ENCODE data around the gene MEI1. TPM values are rescaled to one million over a fixed set of nuclear protein-coding genes. Genes with fewer than 3 reads are reported as not detected.

Gene MEI1
- total and polyA plus RNA-seq, 4 donors: 0.33 to 1.3 (median 0.72) TPM

- no peak for TF ChIP-seq EGR1 (IDR thresholded peaks at IDR 0.05; ENCODE audit: low read depth in 2 of 2)
Measured at GRCh38 chr22:41775338-41775737, 76.0 kb downstream of the MEI1 start (continued).

GRCh38 chr22:41775976-41776375 is 76.7 kb downstream of the MEI1 start:
- WGBS: 68% methylated on average over 4 of the region's 4 CpGs
- no peak overlapping the region for H3K9ac ChIP-seq (ENCODE audit: low read depth in 1 of 2, low read length in 2 of 2)

GRCh38 chr22:41776381-41776780 is 77.1 kb downstream of the MEI1 start:
- Histone ChIP-seq H3K9me3 (ENCODE audit: control insufficient read depth in 4 of 4, low read length in 3 of 4) (no peaks in the 10 kb centered on the region), H3K9ac (ENCODE audit: low read depth in 1 of 2, low read length in 2 of 2) (no peak overlapping the region), H3K27me3 (ENCODE audit: control insufficient read depth in 4 of 4, insufficient read depth in 4 of 4, low read length in 3 of 4) (no peaks in the 10 kb centered on the region), H3K36me3 (ENCODE audit: control insufficient read depth in 4 of 4, insufficient read depth in 3 of 4, low read depth in 1 of 4, low read length in 3 of 4) (no peaks in the 10 kb centered on the region), H3K27ac (ENCODE audit: low read depth in 1 of 2, low read length in 2 of 2) (no peak overlapping the region), H3K4me3 (ENCODE audit: low read depth in 1 of 3, low read length in 3 of 3) (no peak overlapping the region), H3K4me1 (ENCODE audit: control insufficient read depth in 4 of 4, insufficient read depth in 4 of 4, low read length in 3 of 4) (no peaks in the 10 kb centered on the region)
- no peak for DNase-seq (ENCODE audit: low spot score)
- WGBS: 93% methylated on average over 3 of the region's 3 CpGs
- TF ChIP-seq YY1 (IDR thresholded peaks at IDR 0.05) (no peak), EGR1 (IDR thresholded peaks at IDR 0.05; ENCODE audit: low read depth in 2 of 2) (no peak), ZBTB33 (IDR thresholded peaks at IDR 0.05) (no peak), SP1 (IDR thresholded peaks at IDR 0.05) (no peak), MAX (IDR thresholded peaks at IDR 0.05) (no peak), CTCF (IDR thresholded peaks at IDR 0.05; ENCODE audit: low read depth, low read length, missing input control) (no peak), ATF3 (IDR thresholded peaks at IDR 0.05) (no peak), FOXA1 (IDR thresholded peaks at IDR 0.05) (no peak), RAD21 (IDR thresholded peaks at IDR 0.05) (no peak), TAF1 (conservative IDR thresholded peaks at IDR 0.05) (no peak)

More at GRCh38 chr22:41775976-41776375, 76.7 kb downstream of the MEI1 start:
- Histone ChIP-seq H3K9me3 (ENCODE audit: control insufficient read depth in 4 of 4, low read length in 3 of 4) (no peaks in the 10 kb centered on the region), H3K4me3 (ENCODE audit: low read depth in 1 of 3, low read length in 3 of 3) (no peak overlapping the region), H3K27ac (ENCODE audit: low read depth in 1 of 2, low read length in 2 of 2) (no peak overlapping the region), H3K4me1 (ENCODE audit: control insufficient read depth in 4 of 4, insufficient read depth in 4 of 4, low read length in 3 of 4) (no peaks in the 10 kb centered on the region), H3K27me3 (ENCODE audit: control insufficient read depth in 4 of 4, insufficient read depth in 4 of 4, low read length in 3 of 4) (no peaks in the 10 kb centered on the region), H3K36me3 (ENCODE audit: control insufficient read depth in 4 of 4, insufficient read depth in 3 of 4, low read depth in 1 of 4, low read length in 3 of 4) (no peaks in the 10 kb centered on the region)
- TF ChIP-seq SP1 (IDR thresholded peaks at IDR 0.05) (no peak), HNF4G (IDR thresholded peaks at IDR 0.05) (no peak), MAX (IDR thresholded peaks at IDR 0.05) (no peak), CTCF (IDR thresholded peaks at IDR 0.05; ENCODE audit: low read depth, low read length, missing input control) (no peak), RXRA (IDR thresholded peaks at IDR 0.05) (no peak), ATF3 (IDR thresholded peaks at IDR 0.05) (no peak), EGR1 (IDR thresholded peaks at IDR 0.05; ENCODE audit: low read depth in 2 of 2) (no peak), FOXA1 (IDR thresholded peaks at IDR 0.05) (no peak), NR2F2 (IDR thresholded peaks at IDR 0.05) (no peak), GABPA (IDR thresholded peaks at IDR 0.05 in 1 of 2, conservative IDR thresholded peaks at IDR 0.05 in 1 of 2) (no peak), YY1 (IDR thresholded peaks at IDR 0.05) (no peak), HNF4A (conservative IDR thresholded peaks at IDR 0.05) (no peak), ZBTB33 (IDR thresholded peaks at IDR 0.05) (no peak)
- DNase-seq (ENCODE audit: low spot score): no peak

Measured in liver (tissue), 9 donors.